ENCODE measurements around the gene SEPTIN7.
"Not testable (repeated sequence)": the region's sequence is repeated elsewhere in the genome, so short reads cannot be mapped to it uniquely, and the experiment has no call there.

SEPTIN7 gene

GRCh38 chr7:35755711-35756110 is 45.1 kb upstream of the SEPTIN7 start:
- Histone ChIP-seq H3K79me2 (no peaks in the 10 kb centered on the region), H2AFZ (no peak overlapping the region), H3K4me1 (peaks cover 17% of the 10 kb centered on the region), H3K4me2 (ENCODE audit: low read length) (no peak overlapping the region), H3K4me3 (ENCODE audit: low read depth, low read length) (no peak overlapping the region), H3K9ac (no peak overlapping the region), H3K36me3 (ENCODE audit: control insufficient read depth, insufficient read depth, low read length) (no peaks in the 10 kb centered on the region), H3K27me3 (ENCODE audit: control insufficient read depth, insufficient read depth, low read length) (no peaks in the 10 kb centered on the region), H3K27ac (no peak overlapping the region), H3K9me3 (ENCODE audit: control insufficient read depth, low read length) (no peaks in the 10 kb centered on the region)
- TF ChIP-seq CTCF (IDR thresholded peaks at IDR 0.05) = no peak

- not testable (repeated sequence) for H3K27me3 ChIP-seq (ENCODE audit: control insufficient read depth, insufficient read depth, low read length); H3K36me3 ChIP-seq (ENCODE audit: control insufficient read depth, insufficient read depth, low read length); H2AFZ ChIP-seq; H3K4me2 ChIP-seq (ENCODE audit: low read length); H3K4me3 ChIP-seq (ENCODE audit: low read depth, low read length); H3K9me3 ChIP-seq (ENCODE audit: control insufficient read depth, low read length); H3K9ac ChIP-seq; H3K27ac ChIP-seq; H3K79me2 ChIP-seq
- H3K4me1 ChIP-seq = peaks cover 17% of the 10 kb centered on the region
Observed at GRCh38 chr7:35756453-35756852, 44.4 kb upstream of the SEPTIN7 start.

GRCh38 chr7:35757574-35757973 is 43.3 kb upstream of the SEPTIN7 start:
- H3K27ac ChIP-seq = no peak overlapping the region
- no peak for TF ChIP-seq CTCF (IDR thresholded peaks at IDR 0.05)

GRCh38 chr7:35758421-35758820 is 42.4 kb upstream of the SEPTIN7 start:
- TF ChIP-seq CTCF (IDR thresholded peaks at IDR 0.05) = no peak
- H3K27ac ChIP-seq = no peak overlapping the region
- no peak overlapping the region for H3K9ac ChIP-seq
- peaks cover 17% of the 10 kb centered on the region for H3K4me1 ChIP-seq
- no peaks in the 10 kb centered on the region for H3K27me3 ChIP-seq (ENCODE audit: control insufficient read depth, insufficient read depth, low read length)
- no peaks in the 10 kb centered on the region for H3K9me3 ChIP-seq (ENCODE audit: control insufficient read depth, low read length)
- H3K4me2 ChIP-seq (ENCODE audit: low read length) = no peak overlapping the region
- H2AFZ ChIP-seq = peak overlapping the region; percentile 34
- no peak overlapping the region for H3K4me3 ChIP-seq (ENCODE audit: low read depth, low read length)
- H3K79me2 ChIP-seq = no peaks in the 10 kb centered on the region
- H3K36me3 ChIP-seq (ENCODE audit: control insufficient read depth, insufficient read depth, low read length) = no peaks in the 10 kb centered on the region

More at GRCh38 chr7:35757574-35757973, 43.3 kb upstream of the SEPTIN7 start:
- Histone ChIP-seq H2AFZ (peak overlapping the region; percentile 26), H3K9ac (no peak overlapping the region), H3K4me2 (ENCODE audit: low read length) (no peak overlapping the region), H3K4me1 (peaks cover 17% of the 10 kb centered on the region), H3K27me3 (ENCODE audit: control insufficient read depth, insufficient read depth, low read length) (no peaks in the 10 kb centered on the region), H3K9me3 (ENCODE audit: control insufficient read depth, low read length) (no peaks in the 10 kb centered on the region), H3K4me3 (ENCODE audit: low read depth, low read length) (no peak overlapping the region), H3K79me2 (no peaks in the 10 kb centered on the region), H3K36me3 (ENCODE audit: control insufficient read depth, insufficient read depth, low read length) (no peaks in the 10 kb centered on the region)

- Histone ChIP-seq H3K4me2 (ENCODE audit: low read length) (no peak overlapping the region), H2AFZ (no peak overlapping the region), H3K9ac (no peak overlapping the region), H3K4me3 (ENCODE audit: low read depth, low read length) (no peak overlapping the region), H3K79me2 (no peaks in the 10 kb centered on the region), H3K4me1 (peaks cover 6% of the 10 kb centered on the region), H3K36me3 (ENCODE audit: control insufficient read depth, insufficient read depth, low read length) (no peaks in the 10 kb centered on the region), H3K27me3 (ENCODE audit: control insufficient read depth, insufficient read depth, low read length) (no peaks in the 10 kb centered on the region), H3K27ac (no peak overlapping the region), H3K9me3 (ENCODE audit: control insufficient read depth, low read length) (no peaks in the 10 kb centered on the region)
- no peak for TF ChIP-seq CTCF (IDR thresholded peaks at IDR 0.05)
Observed at GRCh38 chr7:35760143-35760745, 40.6 kb upstream of the SEPTIN7 start.
